Kidney (tissue), 14 donors: ENCODE results near the gene ALB. TPM values are rescaled to one million over a fixed set of nuclear protein-coding genes. Genes with fewer than 3 reads are reported as not detected.
A peak's percentile ranks its signal among the peaks of the same experiment; 100 is the strongest.
"Not testable (repeated sequence)": the region's sequence is repeated elsewhere in the genome, so short reads cannot be mapped to it uniquely, and the experiment has no call there.

Experiments
- DNase-seq, 5 donors: peaks; one replicate each; pipeline ENCODE4 v3.0.0-alpha.2; 2013 to 2020
- FAIRE-seq: peaks from 2 replicates; lab custom pipeline; 2012; peaks lifted over from hg19 to GRCh38; lab: Jason Lieb, UNC
- H3K27ac ChIP-seq, 2 donors: one replicate each; pipeline ENCODE4 v1.7.0; 2013; ENCODE audit warnings: low read depth in 2 of 2, low read length in 2 of 2, inconsistent platforms in 1 of 2
- H3K27me3 ChIP-seq: one replicate; pipeline ENCODE4 v1.7.1; 2013; ENCODE audit warnings: low read length, inconsistent platforms; ENCODE audit not compliant: control insufficient read depth, insufficient read depth
- H3K36me3 ChIP-seq, 3 donors: one replicate each; pipeline versions ENCODE4 v1.7.0 to v1.7.1; 2013; ENCODE audit warnings: low read length in 3 of 3, control low read depth in 1 of 3, inconsistent platforms in 1 of 3; ENCODE audit not compliant: insufficient read depth in 3 of 3, control insufficient read depth in 2 of 3
- H3K4me1 ChIP-seq, 3 donors: one replicate each; pipeline versions ENCODE4 v1.7.0 to v1.7.1; 2013; ENCODE audit warnings: low read length in 3 of 3, inconsistent platforms in 1 of 3, low read depth in 1 of 3; ENCODE audit not compliant: control insufficient read depth in 2 of 3, insufficient read depth in 2 of 3
- H3K4me3 ChIP-seq, 3 donors: one replicate each; pipeline versions ENCODE4 v1.7.0 to v1.8.1; 2013; ENCODE audit warnings: low read length in 3 of 3, control low read depth in 1 of 3, inconsistent platforms in 1 of 3
- H3K9ac ChIP-seq, 3 donors: one replicate each; pipeline versions ENCODE4 v1.7.0 to v1.7.1; 2013; ENCODE audit warnings: low read length in 3 of 3, control low read depth in 1 of 3, inconsistent platforms in 1 of 3
- H3K9me3 ChIP-seq, 3 donors: one replicate each; pipeline versions ENCODE4 v1.7.0 to v1.7.1; 2013; ENCODE audit warnings: low read length in 3 of 3, control low read depth in 1 of 3, inconsistent platforms in 1 of 3; ENCODE audit not compliant: control insufficient read depth in 2 of 3, insufficient read depth in 1 of 3
- CTCF ChIP-seq: IDR thresholded peaks from 3 replicates; pipeline ENCODE4 v1.5.1; 2012; ENCODE audit warnings: mild to moderate bottlenecking, moderate library complexity, borderline replicate concordance; ENCODE audit not compliant: insufficient read depth; ENCODE audit errors: extremely low read depth
- intact Hi-C: fragments of 100-400 bp; cut with DNase I; formaldehyde crosslinking; loops from one replicate; pipeline ENCODE4 v1.11.1; 2022
- polyA plus RNA-seq: library from polyadenylated mRNA; stranded (reverse); fragments of 350-450 nt; fragmentation: Illumina TruSeq; extraction: RNeasy Lipid Tissue Mini Kit (QIAGEN cat#74804); gene quantifications from one replicate; pipeline ENCODE4 v1.2.3, GENCODE V29; 2014; ENCODE audit warnings: low read depth, low replicate concordance; ENCODE audit not compliant: insufficient read depth
- total RNA-seq: library from RNA; stranded (reverse); fragmentation: NEBNext Ultra II Directional; extraction: Animal tissue kit (Norgen Biotek cat#: 25700); gene quantifications from one replicate; pipeline ENCODE4 v1.2.1, GENCODE V29; 2021
- donor health status: control.
- donor health status: control.
- donor health status: control.
- donor health status: control.
- donor health status: control.
- donor health status: DM: yes; HTN: yes; CAD: no.
- donor health status: Normal renal cell carcinoma (clear cell type).

The ALB gene
- total and polyA plus RNA-seq, 2 donors from 2014 or later, result 0.19 to 172 TPM

- intact Hi-C loops, result no loop called here
- Histone ChIP-seq H3K4me1 (no peaks in the 10 kb centered on the region), H3K9me3 (no peaks in the 10 kb centered on the region), H3K36me3 (no peaks in the 10 kb centered on the region), H3K27ac (no peak overlapping the region), H3K4me3 (no peak overlapping the region), H3K27me3 (no peaks in the 10 kb centered on the region), H3K9ac (no peak overlapping the region)
- no peak for TF ChIP-seq CTCF
- FAIRE-seq (no peak), DNase-seq (no peak)
Observed at GRCh38 chr4:73381214-73381613, 22.9 kb upstream of the ALB start.

- no peak for TF ChIP-seq CTCF
- DNase-seq (no peak), FAIRE-seq (no peak)
- H3K9me3 ChIP-seq, result no peaks in the 10 kb centered on the region
- intact Hi-C loops, result no loop called here
- no peak overlapping the region for H3K27ac ChIP-seq
- no peaks in the 10 kb centered on the region for H3K4me1 ChIP-seq
- H3K9ac ChIP-seq, result no peak overlapping the region
- no peak overlapping the region for H3K4me3 ChIP-seq
- H3K36me3 ChIP-seq, result no peaks in the 10 kb centered on the region
- H3K27me3 ChIP-seq, result no peaks in the 10 kb centered on the region
Observed at GRCh38 chr4:73383452-73383851, 20.6 kb upstream of the ALB start.

- FAIRE-seq (no peak), DNase-seq (no peak)
- no peaks in the 10 kb centered on the region for H3K4me1 ChIP-seq
- H3K27ac ChIP-seq, result no peak overlapping the region
- no peak overlapping the region for H3K4me3 ChIP-seq
- no peaks in the 10 kb centered on the region for H3K27me3 ChIP-seq
- TF ChIP-seq CTCF, result no peak
- intact Hi-C loops, result no loop called here
- no peak overlapping the region for H3K9ac ChIP-seq
- H3K9me3 ChIP-seq, result no peaks in the 10 kb centered on the region
- no peaks in the 10 kb centered on the region for H3K36me3 ChIP-seq
Observed at GRCh38 chr4:73387552-73387951, 16.5 kb upstream of the ALB start.

- DNase-seq, result peak in 1 of 5 donors; percentile 8
- no peaks in the 10 kb centered on the region for H3K4me1 ChIP-seq
- intact Hi-C loops, result no loop called here
- H3K9me3 ChIP-seq, result no peaks in the 10 kb centered on the region
- TF ChIP-seq CTCF, result no peak
- H3K36me3 ChIP-seq, result no peaks in the 10 kb centered on the region
- FAIRE-seq, result no peak
- no peaks in the 10 kb centered on the region for H3K27me3 ChIP-seq
- H3K9ac ChIP-seq, result no peak overlapping the region
- no peak overlapping the region for H3K27ac ChIP-seq
- H3K4me3 ChIP-seq, result no peak overlapping the region
Observed at GRCh38 chr4:73388887-73389286, 15.2 kb upstream of the ALB start.

GRCh38 chr4:73389663-73390062 is 14.4 kb upstream of the ALB start:
- H3K4me3 ChIP-seq, intact Hi-C loops, H3K36me3 ChIP-seq, H3K4me1 ChIP-seq, H3K9me3 ChIP-seq, H3K9ac ChIP-seq, H3K27ac ChIP-seq, DNase-seq, FAIRE-seq, H3K27me3 ChIP-seq: not testable (repeated sequence)
